ENCODE data around the gene EPAS1. TPM values are rescaled to one million over a fixed set of nuclear protein-coding genes. Genes with fewer than 3 reads are reported as not detected.

EPAS1 gene
- total RNA-seq, 4 donors from 2014 or later, result 102 to 260 (median 167) TPM

DNA sequence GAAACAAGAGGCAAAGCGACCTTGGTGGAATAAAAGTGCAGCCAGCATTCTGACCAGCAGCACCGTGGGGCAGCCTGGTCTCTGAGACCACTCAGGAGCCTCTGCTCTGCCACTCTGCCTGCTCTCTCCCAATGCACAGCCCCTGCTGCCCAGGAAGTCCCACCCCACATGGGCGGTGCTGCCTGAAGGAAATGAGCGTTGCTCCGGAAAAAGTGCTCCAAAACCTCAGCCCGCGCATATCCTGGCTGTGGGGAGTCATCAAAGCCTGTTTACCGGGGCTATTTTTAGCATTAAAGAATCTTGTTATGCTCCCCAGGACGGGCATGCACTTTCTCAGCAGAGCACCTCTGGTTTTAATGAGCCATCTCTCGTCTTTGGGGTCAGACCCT is 54.5 kb downstream of the EPAS1 start:
- intact Hi-C loops (cut with DNase I; ENCODE audit: low total_unique reads), result loop anchor here (10.0 kb wide), 1 partner anchor 47 kb away; no protein-coding TSS in a partner anchor
- no peaks in the 10 kb centered on the region for H3K9me3 ChIP-seq
- DNase-seq, result peak; percentile 54

DNA sequence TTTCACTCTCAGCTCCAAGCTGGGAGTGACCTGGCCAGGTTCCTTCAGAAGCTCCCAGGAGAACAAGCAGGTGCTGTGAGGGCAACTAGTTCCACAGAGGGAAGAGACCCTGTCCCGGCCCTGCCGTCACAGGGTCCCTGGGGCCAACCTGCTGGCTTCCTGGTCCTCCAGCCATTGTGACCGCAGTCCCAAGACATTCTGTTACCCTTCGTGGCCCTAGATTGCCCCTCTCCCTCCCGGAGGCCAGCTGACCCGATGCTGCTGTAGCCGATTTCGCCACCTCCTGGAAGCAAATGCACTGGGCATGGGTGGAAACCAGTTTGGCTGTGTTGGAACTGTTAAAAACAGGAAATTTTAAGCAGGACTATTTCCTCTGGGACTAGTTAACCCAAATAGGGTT is 55.4 kb downstream of the EPAS1 start:
- H3K36me3 ChIP-seq, result peaks cover 0 to 7% (median 1%) of the 10 kb centered on the region in 4 donors
- no peak overlapping the region for H3K4me3 ChIP-seq
- no peaks in the 10 kb centered on the region for H3K9me3 ChIP-seq
- no peaks in the 10 kb centered on the region for H3K27me3 ChIP-seq
- in situ Hi-C loops (cut with MboI; ENCODE audit: low pct_ligation_motif_present in 1 of 4, low pct_unique_long_range_greater_than_20kb in 1 of 4, low sequenced_read_pairs in 3 of 4), result loop anchor here (25.0 kb wide), 3 partner anchors 290 to 715 kb away; no protein-coding TSS in a partner anchor
- H3K4me1 ChIP-seq, result peaks cover 0 to 8% (median 0%) of the 10 kb centered on the region in 4 donors
- DNase-seq, result no peak
- TF ChIP-seq POLR2AphosphoS5 (IDR thresholded peaks at IDR 0.05), result no peak
- TF ChIP-seq, protein P1, sequence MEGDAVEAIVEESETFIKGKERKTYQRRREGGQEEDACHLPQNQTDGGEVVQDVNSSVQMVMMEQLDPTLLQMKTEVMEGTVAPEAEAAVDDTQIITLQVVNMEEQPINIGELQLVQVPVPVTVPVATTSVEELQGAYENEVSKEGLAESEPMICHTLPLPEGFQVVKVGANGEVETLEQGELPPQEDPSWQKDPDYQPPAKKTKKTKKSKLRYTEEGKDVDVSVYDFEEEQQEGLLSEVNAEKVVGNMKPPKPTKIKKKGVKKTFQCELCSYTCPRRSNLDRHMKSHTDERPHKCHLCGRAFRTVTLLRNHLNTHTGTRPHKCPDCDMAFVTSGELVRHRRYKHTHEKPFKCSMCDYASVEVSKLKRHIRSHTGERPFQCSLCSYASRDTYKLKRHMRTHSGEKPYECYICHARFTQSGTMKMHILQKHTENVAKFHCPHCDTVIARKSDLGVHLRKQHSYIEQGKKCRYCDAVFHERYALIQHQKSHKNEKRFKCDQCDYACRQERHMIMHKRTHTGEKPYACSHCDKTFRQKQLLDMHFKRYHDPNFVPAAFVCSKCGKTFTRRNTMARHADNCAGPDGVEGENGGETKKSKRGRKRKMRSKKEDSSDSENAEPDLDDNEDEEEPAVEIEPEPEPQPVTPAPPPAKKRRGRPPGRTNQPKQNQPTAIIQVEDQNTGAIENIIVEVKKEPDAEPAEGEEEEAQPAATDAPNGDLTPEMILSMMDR (IDR thresholded peaks at IDR 0.05), result no peak
- no peak for TF ChIP-seq POLR2A (IDR thresholded peaks at IDR 0.05)
- no peak for TF ChIP-seq EP300 (IDR thresholded peaks at IDR 0.05; ENCODE audit: low read depth)
- intact Hi-C loops (cut with DNase I; ENCODE audit: low total_unique reads), result loop anchor here (10.0 kb wide), 1 partner anchor 48 kb away; no protein-coding TSS in a partner anchor
- peak overlapping the region in 3 of 4 donors; percentile 39 to 51 (median 46) for H3K27ac ChIP-seq
- WGBS, 2 donors (ENCODE audit: low coverage in 1 of 2), result 83% methylated on average over 8 of the region's 8 CpGs; no CpG with 5 or more reads in 1 of the 2 donors

More for the DNA sequence above, 54.5 kb downstream of the EPAS1 start:
- TF ChIP-seq EP300 (IDR thresholded peaks at IDR 0.05; ENCODE audit: low read depth), result no peak
- TF ChIP-seq, protein P1 (IDR thresholded peaks at IDR 0.05), result no peak
- TF ChIP-seq POLR2A (IDR thresholded peaks at IDR 0.05), result no peak
- no peak for TF ChIP-seq POLR2AphosphoS5 (IDR thresholded peaks at IDR 0.05)
- no peaks in the 10 kb centered on the region for H3K27me3 ChIP-seq
- WGBS, 2 donors (ENCODE audit: low coverage in 1 of 2), result 64% methylated on average over 10 of the region's 10 CpGs; no CpG with 5 or more reads in 1 of the 2 donors
- H3K36me3 ChIP-seq, result peaks cover 0 to 3% (median 1%) of the 10 kb centered on the region in 4 donors
- H3K4me1 ChIP-seq, result peaks cover 0 to 8% (median 0%) of the 10 kb centered on the region in 4 donors
- peak overlapping the region; percentile 28 to 51 (median 42) for H3K27ac ChIP-seq
- H3K4me3 ChIP-seq, result no peak overlapping the region
- in situ Hi-C loops (cut with MboI; ENCODE audit: low pct_ligation_motif_present in 1 of 4, low pct_unique_long_range_greater_than_20kb in 1 of 4, low sequenced_read_pairs in 3 of 4), result loop anchor here (25.0 kb wide), 3 partner anchors 289 to 714 kb away; no protein-coding TSS in a partner anchor

DNA sequence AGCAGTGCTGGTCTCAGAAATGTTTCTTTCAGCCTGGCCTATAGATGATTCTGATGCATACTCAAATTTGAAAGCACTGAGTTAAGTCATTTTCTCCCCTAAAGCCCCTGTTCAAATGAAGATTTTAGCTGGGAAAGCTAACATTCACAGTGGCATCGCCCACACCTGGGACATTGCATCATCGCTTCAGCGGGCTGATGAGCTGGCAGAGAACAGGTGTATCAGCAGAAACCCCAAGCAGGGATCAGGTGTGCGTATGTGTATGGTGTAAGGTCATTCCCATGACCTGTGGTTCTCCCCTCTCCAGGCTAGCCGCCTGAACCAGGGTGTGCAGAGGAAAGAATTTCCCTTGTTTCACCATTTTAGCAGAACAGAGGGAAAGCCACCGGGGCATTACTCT is 56.3 kb downstream of the EPAS1 start:
- H3K27me3 ChIP-seq, result no peaks in the 10 kb centered on the region
- no peaks in the 10 kb centered on the region for H3K9me3 ChIP-seq
- DNase-seq, result no peak
- H3K36me3 ChIP-seq, result peaks cover 0 to 7% (median 1%) of the 10 kb centered on the region in 4 donors
- intact Hi-C loops (cut with DNase I; ENCODE audit: low total_unique reads) (loop anchor here (10.0 kb wide), 1 partner anchor 49 kb away; no protein-coding TSS in a partner anchor), in situ Hi-C loops (cut with MboI; ENCODE audit: low pct_ligation_motif_present in 1 of 4, low pct_unique_long_range_greater_than_20kb in 1 of 4, low sequenced_read_pairs in 3 of 4) (loop anchor here (25.0 kb wide), 3 partner anchors 291 to 716 kb away; no protein-coding TSS in a partner anchor)
- TF ChIP-seq POLR2A (IDR thresholded peaks at IDR 0.05) (no peak), EP300 (IDR thresholded peaks at IDR 0.05; ENCODE audit: low read depth) (no peak), POLR2AphosphoS5 (IDR thresholded peaks at IDR 0.05) (no peak)
- TF ChIP-seq, protein P1 (IDR thresholded peaks at IDR 0.05), result no peak
- peaks cover 0 to 8% (median 0%) of the 10 kb centered on the region in 4 donors for H3K4me1 ChIP-seq
- no peak overlapping the region for H3K27ac ChIP-seq
- 85% methylated on average over 6 of the region's 6 CpGs; no CpG with 5 or more reads in 1 of the 2 donors for WGBS, 2 donors (ENCODE audit: low coverage in 1 of 2)
- no peak overlapping the region for H3K4me3 ChIP-seq

DNA sequence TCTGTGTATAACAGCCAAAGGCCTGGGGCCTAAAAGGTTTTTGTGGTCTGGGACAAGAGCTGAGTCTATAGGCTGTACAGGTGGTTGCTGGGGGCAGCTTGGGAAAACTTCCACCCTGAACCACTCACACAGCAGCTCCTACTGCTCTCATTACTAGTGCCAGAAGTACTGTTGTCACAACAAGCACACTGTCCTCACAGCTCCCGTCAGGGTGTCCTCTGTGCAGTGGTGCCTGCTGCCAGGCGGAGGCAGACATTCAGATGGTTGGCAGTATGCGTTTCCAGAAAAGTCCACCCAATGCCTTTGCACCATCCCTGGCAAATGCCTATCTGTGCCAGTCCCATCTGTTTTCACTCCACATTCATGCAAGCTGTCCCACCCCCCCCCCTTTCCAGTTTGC is 58.5 kb downstream of the EPAS1 start:
- Histone ChIP-seq H3K4me1 (peaks cover 0 to 8% (median 0%) of the 10 kb centered on the region in 4 donors), H3K36me3 (peaks cover 0 to 7% (median 0%) of the 10 kb centered on the region in 4 donors), H3K27ac (no peak overlapping the region), H3K27me3 (no peaks in the 10 kb centered on the region), H3K4me3 (no peak overlapping the region), H3K9me3 (no peaks in the 10 kb centered on the region)
- no peak for DNase-seq
- in situ Hi-C loops (cut with MboI; ENCODE audit: low pct_ligation_motif_present in 1 of 4, low pct_unique_long_range_greater_than_20kb in 1 of 4, low sequenced_read_pairs in 3 of 4) (loop anchor here (25.0 kb wide), 3 partner anchors 293 to 718 kb away; no protein-coding TSS in a partner anchor), intact Hi-C loops (cut with DNase I; ENCODE audit: low total_unique reads) (loop anchor here (10.0 kb wide), 1 partner anchor 51 kb away; no protein-coding TSS in a partner anchor)
- TF ChIP-seq EP300 (IDR thresholded peaks at IDR 0.05; ENCODE audit: low read depth) (no peak), POLR2A (IDR thresholded peaks at IDR 0.05) (no peak), POLR2AphosphoS5 (IDR thresholded peaks at IDR 0.05) (no peak)
- TF ChIP-seq, protein P1 (IDR thresholded peaks at IDR 0.05), result no peak
- 95% methylated on average over 3 of the region's 3 CpGs; no CpG with 5 or more reads in 1 of the 2 donors for WGBS, 2 donors (ENCODE audit: low coverage in 1 of 2)

Data from transverse colon (tissue), 4 donors.